Keratinocyte (primary cell): ENCODE results near the gene NLGN2.

Experiments used
- CTCF ChIP-seq, 3 experiments: IDR thresholded peaks in 1 of 3; conservative IDR thresholded peaks in 1 of 3; optimal IDR thresholded peaks in 1 of 3; 2 replicates in 2 of 3; 3 replicates in 1 of 3; pipeline versions ENCODE3 to v1.5.1; 2011; ENCODE audit warnings: low read length in 3 of 3, mild to moderate bottlenecking in 3 of 3, moderate library complexity in 2 of 3, control low read depth in 1 of 3, inconsistent platforms in 1 of 3; ENCODE audit not compliant: insufficient read depth in 2 of 3; ENCODE audit errors: extremely low read depth in 1 of 3
- EZH2 ChIP-seq: IDR thresholded peaks from one replicate; pipeline ENCODE4 v1.6.1; 2012; ENCODE audit warnings: inconsistent platforms, mild to moderate bottlenecking, low read length, moderate library complexity

GRCh38 chr17:7380855-7381683 is 26.6 kb upstream of the NLGN2 start, which contains the start of gene TNK1:
- no peak for TF ChIP-seq CTCF (optimal IDR thresholded peaks at IDR 0.05 in 1 of 3, IDR thresholded peaks at IDR 0.05 in 1 of 3, conservative IDR thresholded peaks at IDR 0.05 in 1 of 3; ENCODE audit: extremely low read depth in 1 of 3, insufficient read depth in 2 of 3, low read length in 3 of 3)
- TF ChIP-seq EZH2, result no peak
